Body of pancreas (tissue), 4 donors: Measurements from ENCODE around the gene GRB10.

Experiments
- POLR2A ChIP-seq, 3 donors: fragments of 450-650 bp; IDR thresholded peaks; one replicate each; pipeline ENCODE4 v1.6.1; 2016; ENCODE audit warnings: antibody characterized with exemption in 3 of 3, mild to moderate bottlenecking in 2 of 3
- TF ChIP-seq, protein P1 (sequence below), 7 experiments: fragments of 450-650 bp in 4 of 7; fragments of 200-600 bp in 3 of 7; sonication (generic) in 3 of 7; IDR thresholded peaks; one replicate each; pipeline ENCODE4 v1.5.1; 2016 to 2019; ENCODE audit warnings: antibody characterized with exemption in 7 of 7

DNA sequence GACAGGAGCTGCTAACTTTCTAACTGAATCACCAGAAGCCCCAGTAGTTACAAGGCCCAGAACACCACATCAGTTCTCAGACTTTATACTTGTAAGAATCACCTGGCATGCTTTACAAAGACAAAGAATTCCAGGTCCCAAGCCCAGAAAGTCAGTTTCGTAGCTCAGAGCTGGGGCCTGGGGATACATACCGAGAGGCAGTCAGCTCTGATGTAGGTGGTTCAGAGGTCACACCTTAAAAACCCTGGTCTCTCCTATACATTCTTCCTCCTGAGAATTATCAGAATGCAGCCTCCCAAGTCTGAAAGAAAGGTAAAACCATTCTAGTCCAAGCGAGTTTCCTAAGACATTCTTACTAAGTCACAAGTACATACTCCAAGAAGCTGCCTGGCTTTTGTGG, 2.3 kb downstream of the GRB10 start:
- TF ChIP-seq POLR2A (IDR thresholded peaks at IDR 0.05): no peak
- TF ChIP-seq, protein P1, sequence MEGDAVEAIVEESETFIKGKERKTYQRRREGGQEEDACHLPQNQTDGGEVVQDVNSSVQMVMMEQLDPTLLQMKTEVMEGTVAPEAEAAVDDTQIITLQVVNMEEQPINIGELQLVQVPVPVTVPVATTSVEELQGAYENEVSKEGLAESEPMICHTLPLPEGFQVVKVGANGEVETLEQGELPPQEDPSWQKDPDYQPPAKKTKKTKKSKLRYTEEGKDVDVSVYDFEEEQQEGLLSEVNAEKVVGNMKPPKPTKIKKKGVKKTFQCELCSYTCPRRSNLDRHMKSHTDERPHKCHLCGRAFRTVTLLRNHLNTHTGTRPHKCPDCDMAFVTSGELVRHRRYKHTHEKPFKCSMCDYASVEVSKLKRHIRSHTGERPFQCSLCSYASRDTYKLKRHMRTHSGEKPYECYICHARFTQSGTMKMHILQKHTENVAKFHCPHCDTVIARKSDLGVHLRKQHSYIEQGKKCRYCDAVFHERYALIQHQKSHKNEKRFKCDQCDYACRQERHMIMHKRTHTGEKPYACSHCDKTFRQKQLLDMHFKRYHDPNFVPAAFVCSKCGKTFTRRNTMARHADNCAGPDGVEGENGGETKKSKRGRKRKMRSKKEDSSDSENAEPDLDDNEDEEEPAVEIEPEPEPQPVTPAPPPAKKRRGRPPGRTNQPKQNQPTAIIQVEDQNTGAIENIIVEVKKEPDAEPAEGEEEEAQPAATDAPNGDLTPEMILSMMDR (IDR thresholded peaks at IDR 0.05): no peak
